Measurements from ENCODE around the gene PPFIBP1.

DNA sequence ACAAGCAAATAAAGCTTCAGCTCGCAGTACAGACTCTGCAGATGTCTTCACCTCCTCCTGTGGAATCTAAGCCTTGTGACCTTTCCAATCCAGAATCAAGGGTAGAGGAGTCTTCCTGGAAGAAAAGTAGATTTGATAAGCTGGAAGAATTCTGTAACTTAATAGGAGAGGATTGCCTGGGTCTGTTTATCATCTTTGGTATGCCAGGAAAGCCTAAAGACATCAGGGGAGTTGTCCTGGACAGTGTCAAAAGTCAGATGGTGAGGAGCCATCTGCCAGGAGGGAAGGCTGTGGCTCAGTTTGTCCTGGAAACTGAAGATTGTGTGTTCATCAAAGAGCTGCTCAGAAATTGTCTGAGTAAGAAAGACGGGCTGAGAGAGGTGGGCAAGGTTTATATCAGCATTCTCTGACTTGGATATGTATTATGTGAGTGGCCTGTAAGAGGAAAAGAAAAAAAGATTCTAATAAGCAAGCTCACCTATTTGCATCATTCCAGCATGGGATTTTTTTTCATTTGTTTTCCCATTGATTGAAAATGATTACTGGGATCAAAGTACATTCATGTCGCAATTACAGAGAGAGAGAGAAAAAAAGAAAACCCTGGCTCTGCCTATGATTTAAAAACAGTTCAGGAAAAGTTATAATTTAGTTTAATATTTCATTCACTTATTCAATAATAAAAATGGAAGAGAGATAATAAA is 173.0 kb downstream of the PPFIBP1 start:
- TF ChIP-seq, protein P1, sequence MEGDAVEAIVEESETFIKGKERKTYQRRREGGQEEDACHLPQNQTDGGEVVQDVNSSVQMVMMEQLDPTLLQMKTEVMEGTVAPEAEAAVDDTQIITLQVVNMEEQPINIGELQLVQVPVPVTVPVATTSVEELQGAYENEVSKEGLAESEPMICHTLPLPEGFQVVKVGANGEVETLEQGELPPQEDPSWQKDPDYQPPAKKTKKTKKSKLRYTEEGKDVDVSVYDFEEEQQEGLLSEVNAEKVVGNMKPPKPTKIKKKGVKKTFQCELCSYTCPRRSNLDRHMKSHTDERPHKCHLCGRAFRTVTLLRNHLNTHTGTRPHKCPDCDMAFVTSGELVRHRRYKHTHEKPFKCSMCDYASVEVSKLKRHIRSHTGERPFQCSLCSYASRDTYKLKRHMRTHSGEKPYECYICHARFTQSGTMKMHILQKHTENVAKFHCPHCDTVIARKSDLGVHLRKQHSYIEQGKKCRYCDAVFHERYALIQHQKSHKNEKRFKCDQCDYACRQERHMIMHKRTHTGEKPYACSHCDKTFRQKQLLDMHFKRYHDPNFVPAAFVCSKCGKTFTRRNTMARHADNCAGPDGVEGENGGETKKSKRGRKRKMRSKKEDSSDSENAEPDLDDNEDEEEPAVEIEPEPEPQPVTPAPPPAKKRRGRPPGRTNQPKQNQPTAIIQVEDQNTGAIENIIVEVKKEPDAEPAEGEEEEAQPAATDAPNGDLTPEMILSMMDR (IDR thresholded peaks at IDR 0.05 in 2 of 3, conservative IDR thresholded peaks at IDR 0.05 in 1 of 3; ENCODE audit: insufficient read depth in 2 of 3, low read depth in 1 of 3, low read length in 3 of 3), result no peak
- TF ChIP-seq, protein P2, sequence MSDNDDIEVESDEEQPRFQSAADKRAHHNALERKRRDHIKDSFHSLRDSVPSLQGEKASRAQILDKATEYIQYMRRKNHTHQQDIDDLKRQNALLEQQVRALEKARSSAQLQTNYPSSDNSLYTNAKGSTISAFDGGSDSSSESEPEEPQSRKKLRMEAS (CRISPR knock-in tag; IDR thresholded peaks at IDR 0.05), result no peak
- TF ChIP-seq, protein P3, sequence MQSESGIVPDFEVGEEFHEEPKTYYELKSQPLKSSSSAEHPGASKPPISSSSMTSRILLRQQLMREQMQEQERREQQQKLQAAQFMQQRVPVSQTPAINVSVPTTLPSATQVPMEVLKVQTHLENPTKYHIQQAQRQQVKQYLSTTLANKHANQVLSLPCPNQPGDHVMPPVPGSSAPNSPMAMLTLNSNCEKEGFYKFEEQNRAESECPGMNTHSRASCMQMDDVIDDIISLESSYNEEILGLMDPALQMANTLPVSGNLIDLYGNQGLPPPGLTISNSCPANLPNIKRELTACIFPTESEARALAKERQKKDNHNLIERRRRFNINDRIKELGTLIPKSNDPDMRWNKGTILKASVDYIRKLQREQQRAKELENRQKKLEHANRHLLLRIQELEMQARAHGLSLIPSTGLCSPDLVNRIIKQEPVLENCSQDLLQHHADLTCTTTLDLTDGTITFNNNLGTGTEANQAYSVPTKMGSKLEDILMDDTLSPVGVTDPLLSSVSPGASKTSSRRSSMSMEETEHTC (IDR thresholded peaks at IDR 0.05), result no peak

Measured in K562 (cell line).